Omental fat pad (tissue), 4 donors: ENCODE data around the gene LCLAT1. TPM values are rescaled to one million over a fixed set of nuclear protein-coding genes. Genes with fewer than 3 reads are reported as not detected.

Experiments
- ATAC-seq: fragments of 150-250 bp; one replicate; pipeline ENCODE4 v1.9.1; 2016; ENCODE audit warnings: mild to moderate bottlenecking, moderate library complexity; ENCODE audit not compliant: low FRiP score
- DNase-seq: peaks from one replicate; pipeline ENCODE4 v3.0.0-alpha.2; 2019; ENCODE audit warnings: low spot score
- total RNA-seq, 4 donors: library from RNA; depleted of rRNA; stranded (reverse); fragments of >200 nt; gene quantifications; one replicate each; pipeline ENCODE4 v1.1.0, GENCODE V29; 2016
- TF ChIP-seq, protein P1 (sequence below), 3 donors: fragments of 450-650 bp; IDR thresholded peaks; one replicate each; pipeline ENCODE4 v1.5.1; 2016 to 2017; ENCODE audit warnings: antibody characterized with exemption in 3 of 3, mild to moderate bottlenecking in 3 of 3, moderate library complexity in 2 of 3

The LCLAT1 gene
- total RNA-seq, 4 donors from 2014 or later = 6.7 to 10.9 (median 8.7) TPM

DNA sequence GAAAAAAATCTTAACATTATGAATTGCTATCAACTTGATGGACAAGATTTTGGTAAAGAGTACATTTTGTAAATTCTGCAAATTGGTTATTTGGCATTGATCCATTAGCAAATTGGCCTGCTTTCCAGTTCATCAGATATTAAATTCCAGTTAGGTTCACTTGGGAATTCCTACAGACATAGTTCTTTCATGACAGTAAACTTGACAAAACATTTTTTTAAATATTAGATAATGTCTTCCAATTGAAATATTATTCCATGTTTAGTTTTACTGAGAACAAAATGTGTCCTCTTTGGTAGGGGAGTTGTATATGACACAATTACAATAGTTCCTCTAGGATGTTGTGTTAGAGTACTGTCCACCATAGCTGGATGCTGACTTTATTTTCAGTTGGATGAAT is 141.9 kb downstream of the LCLAT1 start:
- DNase-seq = no peak
- TF ChIP-seq, protein P1, sequence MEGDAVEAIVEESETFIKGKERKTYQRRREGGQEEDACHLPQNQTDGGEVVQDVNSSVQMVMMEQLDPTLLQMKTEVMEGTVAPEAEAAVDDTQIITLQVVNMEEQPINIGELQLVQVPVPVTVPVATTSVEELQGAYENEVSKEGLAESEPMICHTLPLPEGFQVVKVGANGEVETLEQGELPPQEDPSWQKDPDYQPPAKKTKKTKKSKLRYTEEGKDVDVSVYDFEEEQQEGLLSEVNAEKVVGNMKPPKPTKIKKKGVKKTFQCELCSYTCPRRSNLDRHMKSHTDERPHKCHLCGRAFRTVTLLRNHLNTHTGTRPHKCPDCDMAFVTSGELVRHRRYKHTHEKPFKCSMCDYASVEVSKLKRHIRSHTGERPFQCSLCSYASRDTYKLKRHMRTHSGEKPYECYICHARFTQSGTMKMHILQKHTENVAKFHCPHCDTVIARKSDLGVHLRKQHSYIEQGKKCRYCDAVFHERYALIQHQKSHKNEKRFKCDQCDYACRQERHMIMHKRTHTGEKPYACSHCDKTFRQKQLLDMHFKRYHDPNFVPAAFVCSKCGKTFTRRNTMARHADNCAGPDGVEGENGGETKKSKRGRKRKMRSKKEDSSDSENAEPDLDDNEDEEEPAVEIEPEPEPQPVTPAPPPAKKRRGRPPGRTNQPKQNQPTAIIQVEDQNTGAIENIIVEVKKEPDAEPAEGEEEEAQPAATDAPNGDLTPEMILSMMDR (IDR thresholded peaks at IDR 0.05) = no peak
- ATAC-seq = no peak

DNA sequence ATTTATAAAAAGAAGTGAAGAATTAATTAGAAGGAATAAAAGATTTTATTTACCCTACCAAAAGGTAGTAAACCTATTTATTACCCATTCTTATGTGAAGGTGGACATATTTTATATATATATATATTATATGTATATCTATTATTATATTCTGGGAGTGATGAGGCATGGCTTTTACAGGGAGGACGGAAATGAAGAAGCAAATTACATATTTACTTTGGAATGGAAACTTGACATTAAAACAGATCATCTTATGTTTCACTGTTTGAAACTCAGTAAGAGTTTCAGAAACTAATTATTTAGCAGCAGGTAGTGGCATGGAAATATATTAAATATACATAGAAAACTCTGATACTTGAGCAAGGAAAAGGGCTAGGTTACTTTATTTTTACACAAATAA is 143.4 kb downstream of the LCLAT1 start:
- TF ChIP-seq, protein P1 (IDR thresholded peaks at IDR 0.05) = no peak
- no peak for DNase-seq
- ATAC-seq = no peak

DNA sequence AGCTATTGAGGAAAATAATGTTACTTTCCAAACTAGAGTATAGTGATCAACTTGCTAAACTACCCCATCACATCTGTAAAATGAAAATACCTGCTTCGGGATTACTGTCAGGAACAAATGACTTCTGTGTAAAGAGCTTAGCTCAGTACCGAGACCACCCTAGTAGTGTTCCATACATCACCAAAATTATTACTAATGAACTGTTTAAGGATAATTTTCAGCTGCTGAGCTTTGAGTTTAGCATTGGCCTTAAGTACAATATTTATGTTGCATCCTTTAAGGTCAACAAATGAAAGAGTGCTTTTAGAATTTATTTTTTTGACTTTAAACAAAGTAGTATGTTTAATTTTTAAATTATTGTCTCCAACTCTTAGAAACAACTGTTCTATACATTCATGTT is 144.1 kb downstream of the LCLAT1 start:
- TF ChIP-seq, protein P1 (IDR thresholded peaks at IDR 0.05) = no peak
- DNase-seq (no peak), ATAC-seq (no peak)

DNA sequence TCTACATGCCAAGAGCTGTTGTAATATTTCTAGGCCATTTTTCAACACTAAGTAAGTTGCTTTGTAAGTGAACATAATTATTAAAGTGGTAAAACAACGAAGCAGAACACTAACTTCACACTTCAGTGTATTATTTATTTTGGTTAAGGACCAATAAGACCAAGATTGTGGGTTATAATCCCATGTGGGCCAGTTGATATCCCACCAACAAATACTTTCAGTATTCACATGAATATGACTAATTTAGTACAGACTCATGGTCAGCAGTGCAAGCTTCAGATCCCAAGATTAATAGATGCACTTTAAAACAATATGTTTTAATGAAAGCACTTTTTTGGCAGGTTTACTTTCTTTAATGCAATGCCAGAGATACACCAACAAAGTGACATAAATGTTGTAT is 154.3 kb downstream of the LCLAT1 start:
- ATAC-seq (no peak), DNase-seq (no peak)
- TF ChIP-seq, protein P1 (IDR thresholded peaks at IDR 0.05) = no peak

DNA sequence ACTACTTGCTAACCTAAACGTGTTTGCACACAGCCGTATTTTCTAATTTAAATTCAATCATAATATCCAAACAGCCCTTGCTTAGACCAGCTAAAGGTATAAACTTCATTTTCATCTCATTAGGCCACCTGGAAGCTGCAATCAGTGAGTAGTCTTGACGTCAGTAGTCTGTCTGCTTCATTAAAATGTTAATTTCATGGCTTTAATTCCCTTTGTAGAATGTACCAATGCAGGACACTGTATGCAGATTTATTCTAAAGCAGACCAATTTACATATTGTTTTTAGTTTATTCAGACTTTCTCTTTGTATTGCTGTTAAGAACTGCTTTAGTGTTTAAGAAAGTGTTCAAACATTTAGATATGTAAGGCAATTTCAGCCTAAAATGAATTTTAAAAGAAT is 158.2 kb downstream of the LCLAT1 start:
- ATAC-seq = no peak

DNA sequence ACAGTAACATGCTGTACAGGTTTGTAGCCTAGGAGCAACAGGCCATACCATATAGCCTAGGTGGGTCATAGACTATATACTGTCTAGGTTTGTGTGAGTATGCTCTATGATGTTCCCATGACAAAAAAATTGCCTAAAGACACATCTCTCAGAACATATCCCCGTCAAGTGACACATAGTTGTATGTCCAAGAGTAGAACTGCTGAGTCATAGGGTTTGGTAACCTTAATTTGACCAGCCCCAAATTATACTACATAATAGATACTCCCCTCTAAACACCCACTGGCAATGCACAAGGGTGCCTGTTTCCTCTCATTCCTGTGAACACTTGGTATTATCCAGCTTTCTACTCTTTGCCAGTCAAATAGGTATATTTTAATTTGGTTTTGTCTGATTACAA is 161.6 kb downstream of the LCLAT1 start:
- ATAC-seq (no peak), DNase-seq (no peak)
- TF ChIP-seq, protein P1 (IDR thresholded peaks at IDR 0.05) = no peak

More for the DNA sequence above, 158.2 kb downstream of the LCLAT1 start:
- DNase-seq = no peak
- TF ChIP-seq, protein P1 (IDR thresholded peaks at IDR 0.05) = no peak

DNA sequence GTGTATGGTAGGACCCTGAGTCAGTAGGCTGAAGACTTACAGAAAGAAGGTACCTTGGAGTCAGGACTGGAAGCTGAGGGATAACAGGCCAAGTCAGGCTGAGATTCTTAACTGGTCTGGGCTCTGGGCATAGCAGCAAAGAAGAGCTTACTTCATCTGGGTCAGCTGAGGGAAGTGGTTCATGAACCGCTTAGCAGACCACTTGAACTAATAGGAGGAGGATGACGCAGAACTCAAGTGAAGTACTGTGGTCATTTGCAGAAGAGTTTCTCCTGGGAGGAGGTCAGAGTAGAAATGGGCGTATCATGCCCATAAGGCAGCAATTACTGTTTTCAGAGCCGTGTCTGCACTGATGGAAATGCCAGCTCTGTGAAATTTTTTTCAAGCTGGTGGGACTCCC is 164.5 kb downstream of the LCLAT1 start:
- DNase-seq (no peak), ATAC-seq (no peak)
- TF ChIP-seq, protein P1 (IDR thresholded peaks at IDR 0.05) = no peak
